Ovary (tissue), 9 donors: ENCODE measurements around the gene ADISSP. TPM values are rescaled to one million over a fixed set of nuclear protein-coding genes. Genes with fewer than 3 reads are reported as not detected.

ENCODE experiments used
- DNase-seq, 5 donors: peaks; one replicate each; pipeline ENCODE4 v3.0.0-alpha.2; 2019 to 2020
- H3K27ac ChIP-seq, 2 donors: fragments of 200-600 bp; one replicate each; pipeline versions ENCODE4 v1.5.1 to v1.8.0; 2019 to 2022
- H3K27me3 ChIP-seq: fragments of 200-600 bp; one replicate; pipeline ENCODE4 v1.8.0; 2022
- H3K36me3 ChIP-seq: fragments of 200-600 bp; sonication (generic); one replicate; pipeline ENCODE4 v1.5.1; 2019
- H3K4me1 ChIP-seq: one replicate; pipeline ENCODE4 v1.8.1; 2013; ENCODE audit warnings: mild to moderate bottlenecking, moderate library complexity; ENCODE audit not compliant: insufficient read depth
- H3K4me3 ChIP-seq: fragments of 200-600 bp; sonication (generic); one replicate; pipeline ENCODE4 v1.5.1; 2017
- H3K9me3 ChIP-seq, 2 donors: fragments of 200-600 bp in 1 of 2; sonication (generic) in 1 of 2; one replicate each; pipeline versions ENCODE4 v1.5.1 to v1.8.1; 2013 to 2019; ENCODE audit warnings: mild to moderate bottlenecking in 1 of 2, moderate library complexity in 1 of 2
- CTCF ChIP-seq, 3 donors: fragments of 450-650 bp in 2 of 3; fragments of 200-600 bp in 1 of 3; IDR thresholded peaks; one replicate each; pipeline versions ENCODE4 v1.5.1 to v1.8.0; 2016 to 2022; ENCODE audit warnings: antibody characterized with exemption in 3 of 3, mild to moderate bottlenecking in 1 of 3
- EP300 ChIP-seq: sonication (generic); formaldehyde crosslinking; IDR thresholded peaks from one replicate; pipeline ENCODE4 v1.6.1; 2017; ENCODE audit warnings: antibody characterized with exemption
- POLR2A ChIP-seq: fragments of 450-650 bp; IDR thresholded peaks from one replicate; pipeline ENCODE4 v1.6.1; 2017; ENCODE audit warnings: antibody characterized with exemption, mild to moderate bottlenecking, moderate library complexity
- WGBS, 3 donors: extraction: QIAGEN DNeasy Blood & Tissue Kit in 1 of 3; methylation state at CpG; one replicate each; pipeline versions ENCODE4 v1.1.5 to v1.1.7; 2013 to 2017; 5-methylcytosine and 5-hydroxymethylcytosine counted together
- intact Hi-C, 4 donors: fragments of 100-400 bp; cut with DNase I; formaldehyde crosslinking; loops; one replicate each; pipeline versions ENCODE4 v1.11.0 to v1.15.1; 2022 to 2023
- polyA plus RNA-seq, 2 donors: library from polyadenylated mRNA; stranded (reverse); fragments of 200-250 nt in 1 of 2; fragments of 350-450 nt in 1 of 2; fragmentation: Illumina TruSeq in 1 of 2; extraction: RNeasy Lipid Tissue Mini Kit (QIAGEN cat#74804) in 1 of 2; gene quantifications; one replicate each; pipeline ENCODE4 v1.2.3, GENCODE V29; 2013 to 2014
- total RNA-seq, 7 donors: library from RNA; depleted of rRNA in 2 of 7; stranded (reverse); fragments of >200 nt in 2 of 7; fragmentation: NEBNext Ultra II Directional in 3 of 7; extraction: Animal tissue kit (Norgen Biotek cat#: 25700) in 3 of 7; gene quantifications; one replicate each; pipeline versions ENCODE4 v1.1.0 to v1.2.4, GENCODE V29; 2016 to 2023
- donor health status: DM: no; HTN: no; CAD: no; lungs with moderate emphysema.
- donor health status: DM: no; HTN: no; CAD: no.
- donor health status: Bipolar disorder and iron deficiency.
- donor health status: DM: yes; HTN: yes; CAD: no.
- donor health status: DM: no; HTN: no; CAD: no.
- donor health status: DM: yes; HTN: yes; CAD: no.

Gene ADISSP
- total and polyA plus RNA-seq, 9 donors = 11.5 to 124 (median 69.1) TPM

- WGBS, 3 donors = 68 to 70% (median 69%) methylated on average over 19 of the region's 19 CpGs
- intact Hi-C loops = no loop called here
- peaks cover 2% of the 10 kb centered on the region for H3K4me1 ChIP-seq
These were observed 30.2 kb upstream of the ADISSP start for GRCh38 chr20:3797592-3798372.

DNA sequence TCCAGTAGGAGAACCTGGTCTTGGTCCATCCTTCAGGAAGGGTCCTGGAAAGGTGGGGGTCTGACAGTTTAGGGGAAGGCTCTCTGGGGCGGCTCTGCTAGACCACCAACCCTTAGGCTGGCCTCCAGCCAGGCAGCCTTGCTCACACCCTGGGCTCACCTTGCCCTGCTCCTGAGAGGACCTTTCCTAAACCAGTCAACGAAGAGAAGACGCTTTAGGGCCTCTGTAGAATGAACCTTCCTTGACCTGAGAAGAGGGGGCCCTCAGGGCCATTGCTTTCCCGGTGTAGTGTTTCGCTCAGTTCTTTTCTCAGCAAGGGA lies 29.6 kb upstream of the ADISSP start:
- intact Hi-C loops = no loop called here
- Histone ChIP-seq H3K36me3 (no peaks in the 10 kb centered on the region), H3K27ac (peak overlapping the region; percentile 26 to 92), H3K27me3 (no peaks in the 10 kb centered on the region), H3K4me1 (peaks cover 2% of the 10 kb centered on the region), H3K9me3 (no peaks in the 10 kb centered on the region), H3K4me3 (no peak overlapping the region)
- WGBS, 3 donors = 71 to 74% (median 73%) methylated on average over 5 of the region's 5 CpGs
- peak in 2 of 5 donors; percentile 51 to 52 for DNase-seq
- no peak for TF ChIP-seq CTCF (IDR thresholded peaks at IDR 0.05)
- no peak for TF ChIP-seq POLR2A
- no peak for TF ChIP-seq EP300

More at GRCh38 chr20:3797592-3798372, 30.2 kb upstream of the ADISSP start:
- Histone ChIP-seq H3K27ac (peak overlapping the region in 1 of 2 donors; percentile 92), H3K27me3 (no peaks in the 10 kb centered on the region), H3K36me3 (no peaks in the 10 kb centered on the region), H3K9me3 (no peaks in the 10 kb centered on the region), H3K4me3 (no peak overlapping the region)
- DNase-seq = peak in 1 of 5 donors; percentile 39
- no peak for TF ChIP-seq EP300
- TF ChIP-seq CTCF (IDR thresholded peaks at IDR 0.05) = no peak
- no peak for TF ChIP-seq POLR2A

GRCh38 chr20:3796477-3797225 lies 29.1 kb upstream of the ADISSP start:
- intact Hi-C loops = no loop called here
- no peak for DNase-seq
- peak overlapping the region; percentile 47 for H3K4me3 ChIP-seq
- H3K4me1 ChIP-seq = peaks cover 2% of the 10 kb centered on the region
- TF ChIP-seq POLR2A (no peak), CTCF (IDR thresholded peaks at IDR 0.05) (no peak), EP300 (no peak)
- no peaks in the 10 kb centered on the region for H3K9me3 ChIP-seq
- no peaks in the 10 kb centered on the region for H3K36me3 ChIP-seq
- 11 to 13% (median 12%) methylated on average over 30 to 33 of the region's 33 CpGs for WGBS, 3 donors
- no peaks in the 10 kb centered on the region for H3K27me3 ChIP-seq
- peak overlapping the region; percentile 26 to 92 for H3K27ac ChIP-seq

DNA sequence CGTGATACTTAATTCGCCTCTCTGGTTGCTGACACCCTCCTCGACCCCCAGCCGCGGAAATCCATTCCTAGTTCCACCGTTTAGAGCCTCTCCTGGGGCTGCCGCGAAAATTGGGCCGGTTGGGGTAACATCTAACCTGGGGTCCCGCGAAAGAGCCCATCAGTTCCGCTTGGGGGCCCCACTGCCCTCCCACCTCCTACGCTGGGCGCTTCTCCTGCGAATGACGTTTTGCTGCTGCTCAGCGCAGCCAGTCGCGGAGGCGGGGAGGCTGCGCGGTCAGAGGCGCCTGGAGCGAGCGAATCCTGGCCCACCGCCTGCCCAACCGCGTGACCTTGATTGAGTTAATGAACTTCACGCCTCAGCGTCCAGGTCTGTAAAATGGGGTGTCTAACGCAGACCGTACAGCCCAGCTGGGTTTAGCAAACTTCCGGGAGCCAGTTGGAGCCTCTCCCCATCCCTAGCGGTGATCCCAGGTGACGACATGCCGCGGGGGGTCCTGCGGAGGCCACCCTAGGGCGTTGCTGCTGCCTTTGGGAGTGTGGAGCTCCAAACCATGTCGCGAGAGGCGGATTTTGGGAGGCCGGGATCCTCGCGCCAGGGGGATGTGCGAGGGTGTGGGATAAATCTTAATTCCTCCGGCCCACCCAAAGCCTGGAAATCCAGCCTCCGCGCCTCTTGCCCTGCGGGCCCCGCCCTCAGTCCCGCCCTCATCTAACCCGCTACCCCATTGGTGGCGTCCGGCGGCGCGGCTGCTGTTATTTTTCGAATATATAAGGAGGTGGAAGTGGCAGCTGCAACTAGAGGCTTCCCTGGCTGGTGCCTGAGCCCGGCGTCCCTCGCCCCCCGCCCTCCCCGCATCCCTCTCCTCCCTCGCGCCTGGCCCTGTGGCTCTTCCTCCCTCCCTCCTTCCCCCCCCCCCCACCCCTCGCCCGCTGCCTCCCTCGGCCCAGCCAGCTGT lies 28.2 kb upstream of the ADISSP start, which contains the start of gene CDC25B:
CDC25B (plus strand) TSS at position 800 of the 958 bp plus-strand sequence. CDS start 222 bp downstream, outside the sequence.
- TF ChIP-seq CTCF (IDR thresholded peaks at IDR 0.05) (peak in 2 of 3 donors; percentile 78 to 86), POLR2A (peak; percentile 63), EP300 (no peak)
- peak; percentile 94 to 96 (median 94) for DNase-seq

More for the DNA sequence above, 28.2 kb upstream of the ADISSP start, which contains the start of gene CDC25B:
- Histone ChIP-seq H3K4me1 (peaks cover 2% of the 10 kb centered on the region), H3K36me3 (no peaks in the 10 kb centered on the region), H3K27ac (peak within 1 kb of the TSS; percentile 85 to 92), H3K9me3 (no peaks in the 10 kb centered on the region), H3K27me3 (no peaks in the 10 kb centered on the region), H3K4me3 (peak within 1 kb of the TSS; percentile 47)
- 1% methylated on average over 62 to 69 of the region's 69 CpGs for WGBS, 3 donors
- intact Hi-C loops = no loop called here
